PC-9 (cell line): ENCODE measurements around the gene ADAMTS13. TPM values are rescaled to one million over a fixed set of nuclear protein-coding genes. Genes with fewer than 3 reads are reported as not detected.

ENCODE experiments used
- BruUV-seq: library from RNA; stranded (reverse); fragments of 400-500 nt; replicated peaks from 2 replicates; lab custom pipeline; 2021; lab: Mats Ljungman, UMichigan
- CTCF ChIA-PET: fragments of 300-600 bp; sonication (Branson Sonifier 250); formaldehyde crosslinking; loops from one replicate; lab custom pipeline; 2022; ENCODE audit warnings: antibody characterized with exemption; lab: Charles Lee
- POLR2A ChIA-PET: fragments of 300-600 bp; sonication (Branson Sonifier 250); formaldehyde crosslinking; loops from one replicate; lab custom pipeline; 2022; ENCODE audit warnings: antibody characterized with exemption; ENCODE audit not compliant: unreplicated experiment; lab: Charles Lee
- DNase-seq, 2 experiments: peaks; one replicate each; pipeline versions ENCODE4 v3.0.0 to v3.0.0-alpha.2; 2015 to 2022; ENCODE audit warnings: mixed read lengths in 1 of 2
- H2AFZ ChIP-seq: fragments of 200-600 bp; sonication (generic); 2 replicates; pipeline ENCODE4 v1.8.1; 2017; ENCODE audit warnings: antibody characterized with exemption
- H3F3A ChIP-seq: fragments of 200-600 bp; sonication (generic); 2 replicates; pipeline ENCODE4 v1.8.1; 2017; ENCODE audit warnings: antibody characterized with exemption, mild to moderate bottlenecking, low read depth; ENCODE audit not compliant: insufficient read depth
- H3K27ac ChIP-seq: fragments of 200-600 bp; sonication (generic); 2 replicates; pipeline ENCODE4 v1.6.1; 2016; ENCODE audit warnings: mixed run types
- H3K27me3 ChIP-seq: fragments of 200-600 bp; sonication (generic); 2 replicates; pipeline ENCODE4 v1.6.1; 2016; ENCODE audit warnings: low read depth, mixed run types; ENCODE audit not compliant: insufficient read depth
- H3K36me3 ChIP-seq: fragments of 200-600 bp; sonication (generic); 2 replicates; pipeline ENCODE4 v1.6.1; 2016; ENCODE audit warnings: low read depth, mixed run types
- H3K4me1 ChIP-seq: fragments of 200-600 bp; sonication (generic); replicated peaks from 2 replicates; pipeline ENCODE4 v1.6.1; 2016; ENCODE audit warnings: mixed run types; ENCODE audit not compliant: insufficient read depth
- H3K4me2 ChIP-seq: fragments of 200-600 bp; sonication (generic); 2 replicates; pipeline ENCODE4 v1.6.1; 2017; ENCODE audit warnings: mixed run types
- H3K4me3 ChIP-seq: fragments of 200-600 bp; sonication (generic); 2 replicates; pipeline ENCODE4 v1.6.1; 2016; ENCODE audit warnings: mixed run types
- H3K79me2 ChIP-seq: fragments of 200-600 bp; sonication (generic); 2 replicates; pipeline ENCODE4 v1.6.1; 2017; ENCODE audit warnings: low read depth, mixed run types
- H3K9me2 ChIP-seq: fragments of 200-600 bp; sonication (generic); 2 replicates; pipeline ENCODE4 v1.8.1; 2017; ENCODE audit warnings: mild to moderate bottlenecking; ENCODE audit not compliant: insufficient read depth
- H3K9me3 ChIP-seq: fragments of 200-600 bp; sonication (generic); 2 replicates; pipeline ENCODE4 v1.8.1; 2016; ENCODE audit warnings: low read depth; ENCODE audit not compliant: insufficient read depth
- H4K20me1 ChIP-seq: fragments of 200-600 bp; sonication (generic); 2 replicates; pipeline ENCODE4 v1.8.1; 2017; ENCODE audit not compliant: insufficient read depth
- EZH2 ChIP-seq: fragments of 200-600 bp; sonication (generic); IDR thresholded peaks from 2 replicates; pipeline ENCODE4 v1.8.0; 2017; ENCODE audit warnings: antibody characterized with exemption, low read depth
- intact Hi-C: fragments of 100-400 bp; cut with micrococcal nuclease; formaldehyde crosslinking; loops from one replicate; pipeline ENCODE4 v1.10.0; 2022; ENCODE audit not compliant: unreplicated experiment
- total RNA-seq: library from RNA; stranded (reverse); gene quantifications from 2 replicates; pipeline ENCODE4 v1.2.3, GENCODE V29; 2021
- TF ChIP-seq, protein P1 (sequence below): fragments of 200-600 bp; sonication (generic); conservative IDR thresholded peaks from 2 replicates; pipeline ENCODE4 v1.6.1; 2017; ENCODE audit warnings: mixed run types, antibody characterized with exemption, mild to moderate bottlenecking, moderate library complexity

ADAMTS13 gene
- total RNA-seq, 1 experiment from 2014 or later: 7.1 TPM

DNA sequence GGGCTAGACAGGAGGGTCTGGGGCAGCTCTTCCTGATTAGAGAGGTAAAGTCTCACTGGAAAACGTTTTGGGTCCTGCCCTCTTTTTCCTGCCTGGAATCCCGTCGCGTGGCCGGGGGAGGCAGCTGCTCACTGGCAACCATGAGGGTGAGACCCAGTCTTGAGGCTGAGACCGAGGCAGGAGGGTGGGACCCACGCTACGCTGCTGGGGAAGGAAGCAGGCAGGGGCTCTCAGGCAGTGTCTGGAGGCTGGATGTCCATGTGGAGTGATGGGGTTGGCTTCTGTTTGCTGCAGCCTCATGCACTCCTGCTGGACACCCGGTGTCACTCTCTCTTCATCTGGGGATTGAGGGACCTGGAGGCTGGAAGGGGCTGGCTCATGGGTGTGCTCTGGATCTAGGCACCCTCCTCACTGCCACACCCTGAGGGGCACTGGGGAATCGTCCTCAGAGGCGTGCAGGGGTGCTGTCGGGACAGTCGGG, 68.1 kb downstream of the ADAMTS13 start:
- Histone ChIP-seq H3K9me2 (no peaks in the 10 kb centered on the region), H3K79me2 (no peaks in the 10 kb centered on the region), H2AFZ (no peak overlapping the region), H3K36me3 (no peaks in the 10 kb centered on the region), H3K9me3 (no peaks in the 10 kb centered on the region), H3K27ac (no peak overlapping the region), H3K4me3 (no peak overlapping the region), H3K4me1 (peaks cover 10% of the 10 kb centered on the region), H4K20me1 (no peaks in the 10 kb centered on the region), H3K4me2 (no peak overlapping the region), H3F3A (peaks cover under 1% of the 10 kb centered on the region), H3K27me3 (peaks cover 55% of the 10 kb centered on the region)
- BruUV-seq: no TSS peak
- TF ChIP-seq, protein P1, sequence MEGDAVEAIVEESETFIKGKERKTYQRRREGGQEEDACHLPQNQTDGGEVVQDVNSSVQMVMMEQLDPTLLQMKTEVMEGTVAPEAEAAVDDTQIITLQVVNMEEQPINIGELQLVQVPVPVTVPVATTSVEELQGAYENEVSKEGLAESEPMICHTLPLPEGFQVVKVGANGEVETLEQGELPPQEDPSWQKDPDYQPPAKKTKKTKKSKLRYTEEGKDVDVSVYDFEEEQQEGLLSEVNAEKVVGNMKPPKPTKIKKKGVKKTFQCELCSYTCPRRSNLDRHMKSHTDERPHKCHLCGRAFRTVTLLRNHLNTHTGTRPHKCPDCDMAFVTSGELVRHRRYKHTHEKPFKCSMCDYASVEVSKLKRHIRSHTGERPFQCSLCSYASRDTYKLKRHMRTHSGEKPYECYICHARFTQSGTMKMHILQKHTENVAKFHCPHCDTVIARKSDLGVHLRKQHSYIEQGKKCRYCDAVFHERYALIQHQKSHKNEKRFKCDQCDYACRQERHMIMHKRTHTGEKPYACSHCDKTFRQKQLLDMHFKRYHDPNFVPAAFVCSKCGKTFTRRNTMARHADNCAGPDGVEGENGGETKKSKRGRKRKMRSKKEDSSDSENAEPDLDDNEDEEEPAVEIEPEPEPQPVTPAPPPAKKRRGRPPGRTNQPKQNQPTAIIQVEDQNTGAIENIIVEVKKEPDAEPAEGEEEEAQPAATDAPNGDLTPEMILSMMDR: no peak
- no peak for TF ChIP-seq EZH2
- DNase-seq: no peak
- ChIA-PET CTCF (no interaction called here), POLR2A (interaction anchor here (0.5 kb wide), 1 partner anchor 211 kb away, joined by 6 read pairs; no protein-coding TSS in a partner anchor)
- intact Hi-C loops: no loop called here

DNA sequence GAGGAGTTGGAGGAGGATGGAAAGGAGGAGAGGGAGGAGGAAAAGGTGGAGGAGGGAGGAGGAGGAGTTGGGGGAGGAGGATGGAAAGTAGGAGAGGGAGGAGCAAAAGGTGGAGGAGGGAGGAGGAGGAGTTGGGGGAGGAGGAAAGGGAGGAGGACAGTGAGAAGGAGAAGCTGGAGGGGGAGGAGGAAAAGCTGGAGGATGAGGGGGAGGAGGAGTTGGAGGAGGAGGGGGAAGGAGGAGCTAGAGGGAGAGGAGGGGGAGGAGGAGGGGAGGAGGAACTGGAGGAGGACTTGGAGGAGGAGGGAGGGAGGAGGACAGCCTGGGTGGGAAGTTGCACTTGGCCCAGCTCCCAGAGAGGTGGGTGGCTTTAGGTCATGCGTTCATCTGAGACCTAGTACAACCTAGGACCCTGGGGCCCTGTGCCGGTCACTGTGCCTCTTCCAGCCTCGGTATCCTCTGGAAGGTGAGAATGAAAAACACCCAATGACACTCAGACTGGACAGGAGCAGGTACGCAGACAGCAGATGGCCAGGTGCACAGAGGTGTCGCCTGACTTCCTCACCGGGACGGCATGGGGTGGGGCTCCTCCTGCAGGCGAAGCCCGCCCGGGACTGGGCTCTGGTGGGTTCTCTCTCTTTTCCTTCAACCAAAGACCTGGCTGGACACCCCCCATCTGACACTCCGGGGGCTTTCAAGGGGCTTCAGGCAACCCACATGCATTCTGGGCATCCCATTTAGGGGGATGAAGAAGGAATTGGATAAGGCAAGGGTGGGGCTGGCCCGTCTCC, 68.9 kb downstream of the ADAMTS13 start:
- BruUV-seq: no TSS peak
- H3F3A ChIP-seq: peaks cover 8% of the 10 kb centered on the region
- peaks cover 2% of the 10 kb centered on the region for H3K4me1 ChIP-seq
- no peak overlapping the region for H3K4me2 ChIP-seq
- H3K27me3 ChIP-seq: peaks cover 60% of the 10 kb centered on the region
- no peaks in the 10 kb centered on the region for H3K9me2 ChIP-seq
- H3K4me3 ChIP-seq: no peak overlapping the region
- intact Hi-C loops: no loop called here
- H3K27ac ChIP-seq: no peak overlapping the region
- H4K20me1 ChIP-seq: no peaks in the 10 kb centered on the region
- H3K79me2 ChIP-seq: no peaks in the 10 kb centered on the region
- no peaks in the 10 kb centered on the region for H3K9me3 ChIP-seq
- ChIA-PET POLR2A (no interaction called here), CTCF (interaction anchor here (0.6 kb wide), 1 partner anchor 88 kb away, joined by 7 read pairs; no protein-coding TSS in a partner anchor)
- TF ChIP-seq, protein P1: no peak
- TF ChIP-seq EZH2: no peak
- no peak for DNase-seq
- H2AFZ ChIP-seq: no peak overlapping the region
- H3K36me3 ChIP-seq: no peaks in the 10 kb centered on the region

DNA sequence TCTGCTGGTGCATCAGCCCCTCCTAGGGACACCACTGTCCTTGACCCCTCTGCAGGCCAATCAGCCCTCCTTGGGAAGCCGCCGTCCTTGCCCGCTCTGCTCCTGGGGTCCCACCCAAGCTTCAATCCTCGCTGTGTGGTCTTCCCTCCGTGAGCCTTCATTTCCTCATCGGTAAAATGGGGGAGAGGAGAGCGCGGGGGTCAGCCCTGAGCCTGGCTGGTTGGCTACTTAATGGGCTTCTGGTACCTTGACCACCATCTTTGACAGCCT, 69.4 kb downstream of the ADAMTS13 start:
- CTCF ChIA-PET: no interaction called here
- BruUV-seq: no TSS peak
- intact Hi-C loops: no loop called here

More for the DNA sequence above, 69.4 kb downstream of the ADAMTS13 start:
- H2AFZ ChIP-seq: no peak overlapping the region
- peaks cover 8% of the 10 kb centered on the region for H3F3A ChIP-seq
- peaks cover 65% of the 10 kb centered on the region for H3K27me3 ChIP-seq
- H3K79me2 ChIP-seq: no peaks in the 10 kb centered on the region
- H3K9me3 ChIP-seq: no peaks in the 10 kb centered on the region
- no peaks in the 10 kb centered on the region for H3K4me1 ChIP-seq
- TF ChIP-seq, protein P1: no peak
- TF ChIP-seq EZH2: no peak
- no peak for DNase-seq
- H3K4me2 ChIP-seq: no peak overlapping the region
- no peak overlapping the region for H3K4me3 ChIP-seq
- no peaks in the 10 kb centered on the region for H4K20me1 ChIP-seq
- H3K27ac ChIP-seq: no peak overlapping the region
- no peaks in the 10 kb centered on the region for H3K36me3 ChIP-seq
- no peaks in the 10 kb centered on the region for H3K9me2 ChIP-seq
- POLR2A ChIA-PET: no interaction called here
